H1 (cell line): Measurements from ENCODE around the gene MARCHF2. TPM values are rescaled to one million over a fixed set of nuclear protein-coding genes. Genes with fewer than 3 reads are reported as not detected.

ENCODE experiments used
- CTCF ChIA-PET: fragments of 300-600 bp; sonication (Branson Sonifier 250); formaldehyde crosslinking; loops from one replicate; lab custom pipeline; 2021; ENCODE audit not compliant: partially characterized antibody; lab: Charles Lee
- POLR2A ChIA-PET: fragments of 300-600 bp; sonication (Branson Sonifier 250); formaldehyde crosslinking; loops from one replicate; lab custom pipeline; 2021; ENCODE audit warnings: inconsistent platforms; ENCODE audit not compliant: partially characterized antibody; lab: Charles Lee
- DNase-seq, 2 experiments: peaks; one replicate each; pipeline versions ENCODE4 v3.0.0 to v3.0.0-alpha.2; 2010 to 2022; ENCODE audit warnings: low spot score in 2 of 2, low read depth in 1 of 2, mixed read lengths in 1 of 2
- FAIRE-seq: peaks from 2 replicates; lab custom pipeline; 2011; peaks lifted over from hg19 to GRCh38; lab: Jason Lieb, UNC
- H2AFZ ChIP-seq: 2 replicates; pipeline ENCODE4 v1.8.1; 2012; ENCODE audit warnings: low read length, inconsistent platforms
- H2AK5ac ChIP-seq: 2 replicates; pipeline ENCODE4 v1.6.1; 2013; ENCODE audit warnings: low read depth, low read length
- H2BK120ac ChIP-seq: replicated peaks from 2 replicates; pipeline ENCODE3; 2013; ENCODE audit warnings: low read depth, low read length, inconsistent platforms
- H2BK12ac ChIP-seq: 2 replicates; pipeline ENCODE4 v1.6.1; 2013; ENCODE audit warnings: low read depth, low read length
- H2BK15ac ChIP-seq: 2 replicates; pipeline ENCODE4 v1.6.1; 2013; ENCODE audit warnings: low read length
- H2BK20ac ChIP-seq: 2 replicates; pipeline ENCODE4 v1.6.1; 2013; ENCODE audit warnings: low read length
- H2BK5ac ChIP-seq: 2 replicates; pipeline ENCODE4 v1.6.1; 2013; ENCODE audit warnings: low read depth, low read length
- H3K14ac ChIP-seq: 2 replicates; pipeline ENCODE4 v1.6.1; 2013; ENCODE audit warnings: inconsistent platforms; ENCODE audit not compliant: insufficient read length
- H3K18ac ChIP-seq: 2 replicates; pipeline ENCODE4 v1.6.1; 2013; ENCODE audit warnings: low read length; ENCODE audit errors: extremely low read depth
- H3K23ac ChIP-seq: 2 replicates; pipeline ENCODE4 v1.6.1; 2013; ENCODE audit warnings: inconsistent platforms; ENCODE audit not compliant: insufficient read length
- H3K23me2 ChIP-seq: 2 replicates; pipeline ENCODE4 v1.6.1; 2013; ENCODE audit warnings: low read depth, low read length
- H3K27ac ChIP-seq: 2 replicates; pipeline ENCODE4 v1.6.1; 2011; ENCODE audit warnings: low read depth, low read length, inconsistent platforms
- H3K27me3 ChIP-seq, 4 experiments: replicated peaks in 1 of 4; 1 replicate in 1 of 4; 2 replicates in 3 of 4; pipeline versions ENCODE4 v1.6.1 to v1.8.1; 2011 to 2013; ENCODE audit warnings: low read length in 3 of 4, mild to moderate bottlenecking in 3 of 4, inconsistent platforms in 2 of 4, mixed read lengths in 2 of 4, moderate library complexity in 1 of 4; ENCODE audit not compliant: control insufficient read depth in 3 of 4, insufficient read depth in 3 of 4; ENCODE audit errors: extremely low read depth in 1 of 4
- H3K36me3 ChIP-seq, 4 experiments: 2 replicates each; pipeline versions ENCODE4 v1.6.1 to v1.8.1; 2011 to 2013; ENCODE audit warnings: mild to moderate bottlenecking in 4 of 4, low read length in 3 of 4, moderate library complexity in 2 of 4, control low read depth in 1 of 4, inconsistent platforms in 1 of 4; ENCODE audit not compliant: insufficient read depth in 4 of 4, control insufficient read depth in 2 of 4
- H3K4ac ChIP-seq: replicated peaks from 2 replicates; pipeline ENCODE3; 2013; ENCODE audit warnings: low read length, low read depth, mixed read lengths, inconsistent platforms; ENCODE audit not compliant: insufficient read length
- H3K4me1 ChIP-seq, 4 experiments: replicated peaks in 1 of 4; 1 replicate in 1 of 4; 2 replicates in 3 of 4; pipeline versions ENCODE4 v1.6.1 to v1.8.1; 2011 to 2013; ENCODE audit warnings: low read length in 3 of 4, inconsistent platforms in 2 of 4, mixed read lengths in 1 of 4; ENCODE audit not compliant: insufficient read depth in 4 of 4, control insufficient read depth in 3 of 4
- H3K4me2 ChIP-seq, 2 experiments: 2 replicates each; pipeline versions ENCODE4 v1.6.1 to v1.8.1; 2011 to 2013; ENCODE audit warnings: low read depth in 2 of 2, low read length in 2 of 2, control low read depth in 1 of 2, inconsistent platforms in 1 of 2, mild to moderate bottlenecking in 1 of 2; ENCODE audit not compliant: insufficient read depth in 1 of 2
- H3K4me3 ChIP-seq, 4 experiments: fragments of 200-600, 300-600 bp in 1 of 4; sonication (generic), shearing (Covaris generic), sonication (Bioruptor Twin) in 1 of 4; 2 replicates each; pipeline versions ENCODE4 v1.5.1 to v1.8.1; 2011 to 2016; ENCODE audit warnings: low read length in 4 of 4, low read depth in 3 of 4, control low read depth in 2 of 4, inconsistent platforms in 2 of 4, mild to moderate bottlenecking in 2 of 4, mixed read lengths in 1 of 4, moderate library complexity in 1 of 4; ENCODE audit not compliant: insufficient read depth in 2 of 4; ENCODE audit errors: extremely low read depth in 1 of 4
- H3K56ac ChIP-seq: replicated peaks from 2 replicates; pipeline ENCODE3; 2013; ENCODE audit warnings: low read depth, mild to moderate bottlenecking, mixed read lengths, low read length, inconsistent platforms; ENCODE audit not compliant: insufficient read length
- H3K79me1 ChIP-seq: 2 replicates; pipeline ENCODE4 v1.6.1; 2013; ENCODE audit warnings: low read depth, low read length, control low read depth
- H3K79me2 ChIP-seq, 2 experiments: 2 replicates each; pipeline versions ENCODE4 v1.6.1 to v1.8.1; 2012 to 2013; ENCODE audit warnings: low read length in 2 of 2, mild to moderate bottlenecking in 2 of 2, inconsistent platforms in 1 of 2; ENCODE audit not compliant: insufficient read depth in 2 of 2, control insufficient read depth in 1 of 2
- H3K9ac ChIP-seq, 4 experiments: replicated peaks in 1 of 4; 1 replicate in 1 of 4; 2 replicates in 3 of 4; pipeline versions ENCODE4 v1.6.1 to v1.8.1; 2011 to 2013; ENCODE audit warnings: low read depth in 3 of 4, low read length in 3 of 4, control low read depth in 2 of 4, mild to moderate bottlenecking in 2 of 4, moderate library complexity in 2 of 4, inconsistent platforms in 1 of 4; ENCODE audit errors: extremely low read depth in 1 of 4
- H3K9me3 ChIP-seq, 2 experiments: 2 replicates each; pipeline versions ENCODE4 v1.6.1 to v1.8.1; 2012 to 2013; ENCODE audit warnings: mild to moderate bottlenecking in 2 of 2, moderate library complexity in 2 of 2, control low read depth in 1 of 2, inconsistent platforms in 1 of 2, low read depth in 1 of 2, low read length in 1 of 2, mixed read lengths in 1 of 2; ENCODE audit not compliant: insufficient read depth in 2 of 2
- H4K20me1 ChIP-seq, 2 experiments: replicated peaks in 1 of 2; 2 replicates each; pipeline versions ENCODE3 to v1.8.1; 2011 to 2013; ENCODE audit warnings: inconsistent platforms in 2 of 2, low read length in 2 of 2, mild to moderate bottlenecking in 1 of 2; ENCODE audit not compliant: insufficient read depth in 2 of 2, control insufficient read depth in 1 of 2
- H4K5ac ChIP-seq: 2 replicates; pipeline ENCODE4 v1.6.1; 2013; ENCODE audit warnings: low read length, low read depth, mixed read lengths, inconsistent platforms; ENCODE audit not compliant: insufficient read length
- H4K8ac ChIP-seq: 2 replicates; pipeline ENCODE4 v1.8.0; 2013; ENCODE audit warnings: mild to moderate bottlenecking, moderate library complexity, low read length, inconsistent platforms; ENCODE audit not compliant: insufficient read depth; ENCODE audit errors: extremely low read depth
- H4K91ac ChIP-seq: replicated peaks from 2 replicates; pipeline ENCODE3; 2013; ENCODE audit warnings: low read length, mixed read lengths, inconsistent platforms; ENCODE audit not compliant: insufficient read length
- ASH2L ChIP-seq: fragments of 200-600, 300-600 bp; sonication (generic); IDR thresholded peaks from one replicate; pipeline ENCODE4 v1.7.1; 2017; ENCODE audit warnings: low read length
- CEBPB ChIP-seq: IDR thresholded peaks from 2 replicates; pipeline ENCODE4 v1.6.1; 2012; ENCODE audit warnings: low read depth, low read length
- CTCF ChIP-seq, 3 experiments: IDR thresholded peaks; 1 replicate in 2 of 3; 2 replicates in 1 of 3; pipeline versions ENCODE4 v1.5.1 to v1.6.1; 2011; ENCODE audit warnings: low read length in 3 of 3, mild to moderate bottlenecking in 3 of 3, inconsistent platforms in 2 of 3, low read depth in 1 of 3, moderate library complexity in 1 of 3; ENCODE audit not compliant: insufficient read depth in 1 of 3; ENCODE audit errors: control extremely low read depth in 1 of 3
- FOSL1 ChIP-seq: IDR thresholded peaks from 2 replicates; pipeline ENCODE4 v1.6.1; 2011; ENCODE audit warnings: mild to moderate bottlenecking, low read depth, low read length, moderate library complexity; ENCODE audit not compliant: insufficient read depth
- NRF1 ChIP-seq: IDR thresholded peaks from 2 replicates; pipeline ENCODE4 v1.6.1; 2011; ENCODE audit warnings: mild to moderate bottlenecking, low read depth, low read length, improper control_type of control experiment
- RAD21 ChIP-seq, 2 experiments: IDR thresholded peaks in 1 of 2; conservative IDR thresholded peaks in 1 of 2; 2 replicates each; pipeline ENCODE4 v1.6.1; 2011; ENCODE audit warnings: low read depth in 2 of 2, low read length in 2 of 2, improper control_type of control experiment in 1 of 2, inconsistent platforms in 1 of 2, mild to moderate bottlenecking in 1 of 2, moderate library complexity in 1 of 2
- WGBS, 2 experiments: shearing (Covaris generic) in 1 of 2; methylation state at CpG; one replicate each; pipeline versions ENCODE4 v1.1.6 to v1.1.7; 2013 to 2015; ENCODE audit warnings: low lambda C conversion rate in 2 of 2, mixed read lengths in 2 of 2, inconsistent platforms in 1 of 2, low coverage in 1 of 2, missing lambda C conversion rate in 1 of 2; ENCODE audit not compliant: insufficient replicate concordance in 2 of 2, insufficient coverage in 1 of 2, insufficient read length in 1 of 2; ENCODE audit errors: extremely low coverage in 1 of 2, missing lambda C conversion rate in 1 of 2; 5-methylcytosine and 5-hydroxymethylcytosine counted together
- polyA plus RNA-seq, 7 experiments: library from polyadenylated mRNA; depleted of rRNA in 3 of 7; stranded (reverse) in 5 of 7; unstranded in 2 of 7; fragments of >200 nt in 5 of 7; fragments of 200-250 nt in 2 of 7; gene quantifications; 1 replicate in 5 of 7; 2 replicates in 1 of 7; 4 replicates in 1 of 7; pipeline versions ENCODE4 v1.2.1 to v1.2.3, GENCODE V29; 2011 to 2013; ENCODE audit warnings: missing spikeins in 2 of 7, mixed read lengths in 2 of 7
- total RNA-seq: library from RNA; stranded (reverse); fragmentation: NEBNext Ultra II Directional; extraction: Animal tissue kit (Norgen Biotek cat#: 25700); gene quantifications from 2 replicates; pipeline ENCODE4 v1.2.1, GENCODE V29; 2021

MARCHF2 gene
- total and polyA plus RNA-seq, 2 of the 8 experiments (the other 6 are each of a cell fraction or from before 2014, with no cell fraction given): 18.5 to 46.2 TPM

- no peak for FAIRE-seq
- H2BK12ac ChIP-seq: no peak overlapping the region
- H3K36me3 ChIP-seq: peaks cover 15 to 38% (median 17%) of the 10 kb centered on the region in 4 experiments; a peak in 6 of 8 replicates
These were observed 43.0 kb downstream of the MARCHF2 start for GRCh38 chr19:8456064-8456463.

More at GRCh38 chr19:8456064-8456463, 43.0 kb downstream of the MARCHF2 start:
- CTCF ChIA-PET: interaction anchor here (0.6 to 1.9 kb wide), 12 partner anchors 9 to 110 kb away, joined by 3 to 8 read pairs (median 4); partner anchors contain the start of genes MARCHF2 and PRAM1
- Histone ChIP-seq H2BK120ac (no peak overlapping the region), H3K18ac (no peak overlapping the region), H2BK20ac (no peak overlapping the region), H3K14ac (no peak overlapping the region), H3K27me3 (no peaks in the 10 kb centered on the region), H3K23ac (no peak overlapping the region), H3K4me1 (peaks cover 11 to 20% (median 18%) of the 10 kb centered on the region in 4 experiments), H4K5ac (no peak overlapping the region), H3K79me2 (peaks cover 84 to 100% of the 10 kb centered on the region in 2 experiments), H3K23me2 (no peaks in the 10 kb centered on the region), H3K56ac (no peak overlapping the region), H2BK15ac (no peak overlapping the region), H4K20me1 (peaks cover 59 to 72% of the 10 kb centered on the region in 2 experiments), H3K9ac (no peak overlapping the region), H3K27ac (no peak overlapping the region), H2BK5ac (no peak overlapping the region), H3K79me1 (peaks cover 8% of the 10 kb centered on the region), H2AK5ac (no peak overlapping the region), H4K8ac (no peak overlapping the region), H3K4me3 (no peak overlapping the region), H3K4ac (no peak overlapping the region)
- 83% methylated on average over 7 of the region's 7 CpGs; no CpG with 5 or more reads in 1 of the 2 experiments for WGBS, 2 experiments
- TF ChIP-seq CEBPB: no peak
- peak; percentile 40 to 58 for TF ChIP-seq RAD21 (IDR thresholded peaks at IDR 0.05 in 1 of 2, conservative IDR thresholded peaks at IDR 0.05 in 1 of 2; ENCODE audit: low read depth in 2 of 2, low read length in 2 of 2)
- peak; percentile 44 to 66 (median 62) for TF ChIP-seq CTCF (IDR thresholded peaks at IDR 0.05; ENCODE audit: control extremely low read depth in 1 of 3, insufficient read depth in 1 of 3, low read depth in 1 of 3, low read length in 3 of 3)
- no peak for TF ChIP-seq ASH2L
- TF ChIP-seq FOSL1: no peak
- TF ChIP-seq NRF1: no peak
- TF ChIP-seq, all 59 proteins: peak for 2
- no peaks in the 10 kb centered on the region for H3K9me3 ChIP-seq
- no peak for DNase-seq
- H3K4me2 ChIP-seq: no peak overlapping the region; a peak in 1 of 4 replicates
- no peak overlapping the region for H2AFZ ChIP-seq
- POLR2A ChIA-PET: interaction anchor here (1.1 to 2.1 kb wide), 7 partner anchors 9 to 59 kb away, joined by 3 to 22 read pairs (median 3); no protein-coding TSS in a partner anchor
- no peak overlapping the region for H4K91ac ChIP-seq
